ENCODE data around the gene ATOSA. TPM values are rescaled to one million over a fixed set of nuclear protein-coding genes. Genes with fewer than 3 reads are reported as not detected.

ATOSA gene
- total RNA-seq, 1 experiment from 2014 or later, result 4.7 TPM

DNA sequence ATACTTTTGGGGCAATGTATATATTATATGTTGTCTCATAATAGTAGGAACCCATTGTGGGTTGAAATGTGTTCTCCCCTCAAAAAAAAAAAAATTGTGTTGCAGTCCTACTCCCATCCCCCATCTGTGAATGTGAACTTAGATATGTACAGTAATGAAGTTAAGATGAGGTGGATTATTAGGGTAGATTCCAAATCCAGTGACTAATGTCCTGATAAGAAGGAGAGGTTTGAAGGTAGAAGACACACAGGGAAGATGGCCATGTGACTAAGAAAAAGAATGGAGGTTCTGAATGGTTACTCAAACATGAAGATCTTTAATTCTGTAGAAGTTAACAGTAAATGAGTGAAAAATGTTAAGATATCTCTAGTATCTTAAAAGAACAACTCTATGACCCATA lies 3.0 kb upstream of the ATOSA start:
- Histone ChIP-seq H2AFZ (ENCODE audit: low read depth, low read length, poor library complexity, severe bottlenecking) (no peak overlapping the region), H3K9ac (ENCODE audit: low read length) (no peak overlapping the region), H3K79me2 (ENCODE audit: insufficient read depth, low read length) (no peaks in the 10 kb centered on the region), H3K4me1 (ENCODE audit: control insufficient read depth in 1 of 2, insufficient read depth in 2 of 2, low read length in 2 of 2) (peaks cover 7 to 13% of the 10 kb centered on the region in 2 experiments), H3K9me3 (ENCODE audit: control insufficient read depth in 1 of 2, insufficient read depth in 1 of 2, low read depth in 1 of 2, low read length in 2 of 2) (no peaks in the 10 kb centered on the region), H3K27ac (ENCODE audit: low read depth, low read length) (no peak overlapping the region), H3K9me2 (ENCODE audit: insufficient read depth) (no peaks in the 10 kb centered on the region), H3K36me3 (ENCODE audit: control insufficient read depth in 1 of 2, insufficient read depth in 2 of 2, low read length in 2 of 2) (no peaks in the 10 kb centered on the region), H3K4me2 (ENCODE audit: low read length) (no peak overlapping the region), H3K4me3 (replicated peaks in 1 of 2; ENCODE audit: low read depth in 1 of 2, low read length in 2 of 2) (no peak overlapping the region), H3K27me3 (ENCODE audit: insufficient read depth, low read length) (no peaks in the 10 kb centered on the region), H4K20me1 (ENCODE audit: insufficient read depth) (no peaks in the 10 kb centered on the region)
- intact Hi-C loops (cut with micrococcal nuclease), result no loop called here
- DNase-seq (ENCODE audit: low read depth, low spot score), result no peak
- ChIA-PET CTCF (no interaction called here), RAD21 (ENCODE audit: low non-redundant PET in 1 of 2, low total read pairs in 2 of 2, uncharacterized antibody in 2 of 2, unreplicated experiment in 2 of 2) (no interaction called here), POLR2A (interaction anchor here (1.6 kb wide), 1 partner anchor 386 kb away, joined by 3 read pairs; the partner anchor contains the start of gene MYO5C)
- no peak for ATAC-seq
- BruUV-seq (replicated peaks), result no TSS peak
- TF ChIP-seq ZFX (IDR thresholded peaks at IDR 0.05) (no peak), POLR2A (IDR thresholded peaks at IDR 0.05; ENCODE audit: borderline replicate concordance, extremely low read depth, insufficient read depth, insufficient read length) (no peak), POLR2AphosphoS5 (IDR thresholded peaks at IDR 0.05; ENCODE audit: low read depth, low read length) (no peak), SP1 (IDR thresholded peaks at IDR 0.05; ENCODE audit: low read depth) (no peak)
- TF ChIP-seq, protein P1, sequence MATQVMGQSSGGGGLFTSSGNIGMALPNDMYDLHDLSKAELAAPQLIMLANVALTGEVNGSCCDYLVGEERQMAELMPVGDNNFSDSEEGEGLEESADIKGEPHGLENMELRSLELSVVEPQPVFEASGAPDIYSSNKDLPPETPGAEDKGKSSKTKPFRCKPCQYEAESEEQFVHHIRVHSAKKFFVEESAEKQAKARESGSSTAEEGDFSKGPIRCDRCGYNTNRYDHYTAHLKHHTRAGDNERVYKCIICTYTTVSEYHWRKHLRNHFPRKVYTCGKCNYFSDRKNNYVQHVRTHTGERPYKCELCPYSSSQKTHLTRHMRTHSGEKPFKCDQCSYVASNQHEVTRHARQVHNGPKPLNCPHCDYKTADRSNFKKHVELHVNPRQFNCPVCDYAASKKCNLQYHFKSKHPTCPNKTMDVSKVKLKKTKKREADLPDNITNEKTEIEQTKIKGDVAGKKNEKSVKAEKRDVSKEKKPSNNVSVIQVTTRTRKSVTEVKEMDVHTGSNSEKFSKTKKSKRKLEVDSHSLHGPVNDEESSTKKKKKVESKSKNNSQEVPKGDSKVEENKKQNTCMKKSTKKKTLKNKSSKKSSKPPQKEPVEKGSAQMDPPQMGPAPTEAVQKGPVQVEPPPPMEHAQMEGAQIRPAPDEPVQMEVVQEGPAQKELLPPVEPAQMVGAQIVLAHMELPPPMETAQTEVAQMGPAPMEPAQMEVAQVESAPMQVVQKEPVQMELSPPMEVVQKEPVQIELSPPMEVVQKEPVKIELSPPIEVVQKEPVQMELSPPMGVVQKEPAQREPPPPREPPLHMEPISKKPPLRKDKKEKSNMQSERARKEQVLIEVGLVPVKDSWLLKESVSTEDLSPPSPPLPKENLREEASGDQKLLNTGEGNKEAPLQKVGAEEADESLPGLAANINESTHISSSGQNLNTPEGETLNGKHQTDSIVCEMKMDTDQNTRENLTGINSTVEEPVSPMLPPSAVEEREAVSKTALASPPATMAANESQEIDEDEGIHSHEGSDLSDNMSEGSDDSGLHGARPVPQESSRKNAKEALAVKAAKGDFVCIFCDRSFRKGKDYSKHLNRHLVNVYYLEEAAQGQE (IDR thresholded peaks at IDR 0.05; ENCODE audit: low read depth), result no peak
- TF ChIP-seq, protein P2, sequence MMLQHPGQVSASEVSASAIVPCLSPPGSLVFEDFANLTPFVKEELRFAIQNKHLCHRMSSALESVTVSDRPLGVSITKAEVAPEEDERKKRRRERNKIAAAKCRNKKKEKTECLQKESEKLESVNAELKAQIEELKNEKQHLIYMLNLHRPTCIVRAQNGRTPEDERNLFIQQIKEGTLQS (IDR thresholded peaks at IDR 0.05), result no peak

DNA sequence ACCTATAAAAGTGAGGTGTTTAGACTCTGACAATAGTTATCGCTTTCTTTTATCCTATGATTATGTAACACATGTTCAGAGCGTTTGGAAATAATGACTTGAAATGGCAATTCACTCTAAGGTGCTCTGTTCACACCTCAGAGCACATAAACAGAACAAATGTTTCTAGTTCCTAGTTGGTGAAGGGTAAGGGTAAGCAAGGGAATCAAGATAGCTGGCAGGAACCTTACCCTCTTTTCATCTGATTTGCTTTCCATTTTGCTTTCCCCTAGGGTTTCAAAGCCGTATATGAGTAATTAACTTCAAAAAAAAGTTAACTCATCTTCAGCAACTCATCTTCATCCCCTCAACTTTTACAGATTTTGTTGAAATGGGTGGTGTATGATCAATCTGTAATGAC lies 2.3 kb upstream of the ATOSA start:
- Histone ChIP-seq H3K27me3 (ENCODE audit: insufficient read depth, low read length) (no peaks in the 10 kb centered on the region), H2AFZ (ENCODE audit: low read depth, low read length, poor library complexity, severe bottlenecking) (no peak overlapping the region), H3K4me3 (replicated peaks in 1 of 2; ENCODE audit: low read depth in 1 of 2, low read length in 2 of 2) (no peak overlapping the region), H3K4me2 (ENCODE audit: low read length) (no peak overlapping the region), H3K9me2 (ENCODE audit: insufficient read depth) (no peaks in the 10 kb centered on the region), H3K4me1 (ENCODE audit: control insufficient read depth in 1 of 2, insufficient read depth in 2 of 2, low read length in 2 of 2) (peaks cover 11 to 13% of the 10 kb centered on the region in 2 experiments), H3K79me2 (ENCODE audit: insufficient read depth, low read length) (no peaks in the 10 kb centered on the region), H3K27ac (ENCODE audit: low read depth, low read length) (no peak overlapping the region), H4K20me1 (ENCODE audit: insufficient read depth) (no peaks in the 10 kb centered on the region), H3K9ac (ENCODE audit: low read length) (no peak overlapping the region), H3K9me3 (ENCODE audit: control insufficient read depth in 1 of 2, insufficient read depth in 1 of 2, low read depth in 1 of 2, low read length in 2 of 2) (no peaks in the 10 kb centered on the region), H3K36me3 (ENCODE audit: control insufficient read depth in 1 of 2, insufficient read depth in 2 of 2, low read length in 2 of 2) (no peaks in the 10 kb centered on the region)
- RAD21 ChIA-PET (ENCODE audit: low non-redundant PET in 1 of 2, low total read pairs in 2 of 2, uncharacterized antibody in 2 of 2, unreplicated experiment in 2 of 2), result no interaction called here
- no TSS peak for BruUV-seq (replicated peaks)
- intact Hi-C loops (cut with micrococcal nuclease), result no loop called here
- TF ChIP-seq EZH2 (IDR thresholded peaks at IDR 0.05) (no peak), EGR1 (IDR thresholded peaks at IDR 0.05; ENCODE audit: low read depth) (no peak), POLR2AphosphoS5 (IDR thresholded peaks at IDR 0.05; ENCODE audit: low read depth, low read length) (no peak), FOSL1 (IDR thresholded peaks at IDR 0.05; ENCODE audit: low read depth) (no peak), CBX3 (IDR thresholded peaks at IDR 0.05; ENCODE audit: low read depth) (no peak), JUND (IDR thresholded peaks at IDR 0.05) (no peak)
- POLR2A ChIA-PET, result interaction anchor here (1.6 kb wide), 1 partner anchor 385 kb away, joined by 3 read pairs; the partner anchor contains the start of gene MYO5C
- ATAC-seq (no peak), DNase-seq (ENCODE audit: low read depth, low spot score) (no peak)
- CTCF ChIA-PET, result no interaction called here
